ENCODE data around the gene DHX36.

The DHX36 gene

GRCh38 chr3:154323891-154324738 is at the start of gene DHX36:
DHX36 (minus strand) TSS chr3:154324487; CDS start chr3:154324416, 71 bp downstream.
- peak; percentile 85 for DNase-seq

GRCh38 chr3:154367221-154367620 is 42.9 kb upstream of the DHX36 start:
- DNase-seq: no peak

- no peak for DNase-seq
These were observed 40.6 kb upstream of the DHX36 start for GRCh38 chr3:154364849-154365248.

GRCh38 chr3:154361099-154361498 is 36.8 kb upstream of the DHX36 start:
- no peak for DNase-seq

GRCh38 chr3:154356009-154356408 is 31.7 kb upstream of the DHX36 start:
- DNase-seq: no peak

- DNase-seq: no peak
These were observed 24.9 kb upstream of the DHX36 start for GRCh38 chr3:154349223-154349622.

- DNase-seq: no peak
These were observed 21.3 kb upstream of the DHX36 start for GRCh38 chr3:154345422-154346122.

GRCh38 chr3:154338570-154338969 is 14.3 kb upstream of the DHX36 start:
- DNase-seq: no peak

GRCh38 chr3:154338008-154338407 is 13.7 kb upstream of the DHX36 start:
- DNase-seq: no peak

- DNase-seq: no peak
These were observed 10.7 kb upstream of the DHX36 start for GRCh38 chr3:154334973-154335420.

- no peak for DNase-seq
These were observed 3.6 kb upstream of the DHX36 start for GRCh38 chr3:154327871-154328270.

- DNase-seq: no peak
These were observed 632 bp upstream of the DHX36 start for GRCh38 chr3:154324919-154325318.

GRCh38 chr3:154316974-154317767 is 7.1 kb downstream of the DHX36 start:
- DNase-seq: no peak

- no peak for DNase-seq
These were observed 10.1 kb downstream of the DHX36 start for GRCh38 chr3:154314152-154314551.

GRCh38 chr3:154310840-154311239 is 13.4 kb downstream of the DHX36 start:
- no peak for DNase-seq

GRCh38 chr3:154307363-154307762 is 16.9 kb downstream of the DHX36 start:
- DNase-seq: no peak

GRCh38 chr3:154304936-154305335 is 19.4 kb downstream of the DHX36 start:
- no peak for DNase-seq

GRCh38 chr3:154304116-154304786 is 20.0 kb downstream of the DHX36 start:
- no peak for DNase-seq

GRCh38 chr3:154301561-154301960 is 22.7 kb downstream of the DHX36 start:
- no peak for DNase-seq

- DNase-seq: no peak
These were observed 30.3 kb downstream of the DHX36 start for GRCh38 chr3:154294016-154294415.

GRCh38 chr3:154290187-154290586 is 34.1 kb downstream of the DHX36 start:
- DNase-seq: no peak

GRCh38 chr3:154285221-154285620 is 39.1 kb downstream of the DHX36 start:
- no peak for DNase-seq

GRCh38 chr3:154280161-154280560 is 44.1 kb downstream of the DHX36 start:
- DNase-seq: no peak
